ENCODE results near the gene KCNH2.

KCNH2 gene

GRCh38 chr7:150992833-150993302 is 14.7 kb upstream of the KCNH2 start:
- DNase-seq = peak in 1 of 2 experiments; percentile 29

- no peak for DNase-seq
Measured at GRCh38 chr7:150992051-150992640, 14.0 kb upstream of the KCNH2 start.

- DNase-seq = no peak
Measured at GRCh38 chr7:150990416-150991186, 12.5 kb upstream of the KCNH2 start, which contains the start of gene NOS3. TSS of gene NOS3 (plus strand) at chr7:150991017. CDS start at chr7:150993804, 2,787 bp downstream.

- no peak for DNase-seq
Measured at GRCh38 chr7:150989456-150989855, 11.3 kb upstream of the KCNH2 start.

GRCh38 chr7:150988230-150989226 is 10.4 kb upstream of the KCNH2 start:
- peak; percentile 86 to 89 for DNase-seq

- no peak for DNase-seq
Measured at GRCh38 chr7:150986556-150986955, 8.4 kb upstream of the KCNH2 start.

- peak; percentile 76 to 80 for DNase-seq
Measured at GRCh38 chr7:150986099-150986512, 8.0 kb upstream of the KCNH2 start.

- no peak for DNase-seq
Measured at GRCh38 chr7:150983893-150984368, 5.8 kb upstream of the KCNH2 start.

- DNase-seq = no peak
Measured at GRCh38 chr7:150982351-150982750, 4.2 kb upstream of the KCNH2 start.

- DNase-seq = no peak
Measured at GRCh38 chr7:150981644-150982043, 3.5 kb upstream of the KCNH2 start.

- no peak for DNase-seq
Measured at GRCh38 chr7:150980663-150981062, 2.5 kb upstream of the KCNH2 start.

GRCh38 chr7:150979713-150980390 is 1.7 kb upstream of the KCNH2 start:
- no peak for DNase-seq

- peak; percentile 39 to 44 for DNase-seq
Measured at GRCh38 chr7:150977382-150978125, 567 bp downstream of the KCNH2 start.

- DNase-seq = peak; percentile 52 to 58
Measured at GRCh38 chr7:150976529-150977381, 1.4 kb downstream of the KCNH2 start.

- DNase-seq = peak in 1 of 2 experiments; percentile 23
Measured at GRCh38 chr7:150975536-150976319, 2.4 kb downstream of the KCNH2 start.

- peak; percentile 80 to 86 for DNase-seq
Measured at GRCh38 chr7:150974468-150975391, 3.4 kb downstream of the KCNH2 start.

GRCh38 chr7:150973571-150974451 is 4.3 kb downstream of the KCNH2 start:
- peak; percentile 90 to 95 for DNase-seq

Measured in NCI-H2081 (cell line).